Transverse colon (tissue), 4 donors: Measurements from ENCODE around the gene NPAS3. TPM values are rescaled to one million over a fixed set of nuclear protein-coding genes. Genes with fewer than 3 reads are reported as not detected.

Source experiments
- DNase-seq: peaks from one replicate; pipeline ENCODE4 v3.0.0-alpha.2; 2019
- H3K27ac ChIP-seq, 4 donors: fragments of 200-600 bp; sonication (generic); 2 replicates each; pipeline ENCODE4 v1.5.1; 2016 to 2018; ENCODE audit warnings: inconsistent platforms in 4 of 4
- H3K27me3 ChIP-seq: fragments of 200-600 bp; sonication (generic); 2 replicates; pipeline ENCODE4 v1.5.1; 2017; ENCODE audit warnings: inconsistent platforms
- H3K36me3 ChIP-seq, 4 donors: fragments of 200-600 bp; sonication (generic); 2 replicates each; pipeline ENCODE4 v1.5.1; 2017 to 2019; ENCODE audit warnings: inconsistent platforms in 4 of 4
- H3K4me1 ChIP-seq, 4 donors: fragments of 200-600 bp; sonication (generic); 2 replicates each; pipeline ENCODE4 v1.5.1; 2017 to 2020; ENCODE audit warnings: inconsistent platforms in 4 of 4
- H3K4me3 ChIP-seq, 4 donors: fragments of 200-600 bp; sonication (generic); 1 replicate in 1 of 4; 2 replicates in 3 of 4; pipeline versions ENCODE4 v1.5.1 to v1.6.1; 2017 to 2019; ENCODE audit warnings: inconsistent platforms in 4 of 4
- H3K9me3 ChIP-seq, 2 donors: fragments of 200-600 bp; sonication (generic); 2 replicates each; pipeline ENCODE4 v1.5.1; 2017 to 2019; ENCODE audit warnings: inconsistent platforms in 2 of 2
- EP300 ChIP-seq: sonication (generic); formaldehyde crosslinking; IDR thresholded peaks from one replicate; pipeline ENCODE4 v1.6.1; 2017; ENCODE audit warnings: antibody characterized with exemption, low read depth
- POLR2A ChIP-seq: fragments of 450-650 bp; IDR thresholded peaks from one replicate; pipeline ENCODE4 v1.6.1; 2016; ENCODE audit warnings: antibody characterized with exemption, mild to moderate bottlenecking, moderate library complexity
- POLR2AphosphoS5 ChIP-seq, 3 donors: sonication (generic); formaldehyde crosslinking; IDR thresholded peaks; one replicate each; pipeline ENCODE4 v1.6.1; 2016; ENCODE audit warnings: antibody characterized with exemption in 3 of 3
- WGBS, 2 donors: methylation state at CpG; one replicate each; pipeline ENCODE4 v1.1.5; 2018; ENCODE audit warnings: low coverage in 1 of 2; 5-methylcytosine and 5-hydroxymethylcytosine counted together
- in situ Hi-C, 4 donors: fragments of 200-750 bp; cut with MboI; loops; one replicate each; pipeline versions ENCODE4 v1.15.0 to v1.15.1; 2017; ENCODE audit warnings: low sequenced_read_pairs in 3 of 4, low pct_ligation_motif_present in 1 of 4, low pct_unique_long_range_greater_than_20kb in 1 of 4
- intact Hi-C: fragments of 100-400 bp; cut with DNase I; formaldehyde crosslinking; loops from one replicate; pipeline ENCODE4 v1.15.1; 2023; ENCODE audit warnings: low total_unique reads
- total RNA-seq, 4 donors: library from RNA; depleted of rRNA; stranded (reverse); fragments of >200 nt; gene quantifications; one replicate each; pipeline ENCODE4 v1.1.0, GENCODE V29; 2016
- TF ChIP-seq, protein P1 (sequence below), 5 experiments: fragments of 200-600 bp in 3 of 5; fragments of 450-650 bp in 2 of 5; sonication (generic) in 3 of 5; IDR thresholded peaks; 1 replicate in 2 of 5; 2 replicates in 3 of 5; pipeline ENCODE4 v1.5.1; 2016 to 2017; ENCODE audit warnings: antibody characterized with exemption in 5 of 5, inconsistent platforms in 3 of 5, mild to moderate bottlenecking in 2 of 5, moderate library complexity in 1 of 5

The NPAS3 gene
- total RNA-seq, 4 donors from 2014 or later, result 0.96 to 6.4 (median 1.8) TPM

DNA sequence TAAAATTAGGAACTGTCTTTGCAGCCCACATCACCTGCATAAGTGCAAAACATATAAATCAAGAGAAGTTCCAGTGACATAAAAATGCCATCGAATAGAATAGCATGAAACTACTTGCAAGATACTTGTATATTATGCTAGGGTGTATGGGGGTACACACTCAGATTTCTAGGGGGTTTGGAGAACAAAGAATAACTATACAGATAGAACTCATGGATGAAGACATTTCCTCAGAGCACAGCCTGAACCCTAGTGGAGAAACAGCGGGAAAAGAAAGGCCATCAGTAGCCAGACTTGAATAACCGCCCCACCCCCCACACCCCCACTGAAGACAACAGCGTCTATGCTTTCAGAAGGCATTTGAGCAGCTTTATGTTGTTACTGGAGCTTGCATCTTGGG, 425.8 kb downstream of the NPAS3 start:
- no peak overlapping the region for H3K27ac ChIP-seq
- intact Hi-C loops (no loop called here), in situ Hi-C loops (no loop called here)
- H3K9me3 ChIP-seq, result no peaks in the 10 kb centered on the region
- TF ChIP-seq EP300 (no peak), POLR2AphosphoS5 (IDR thresholded peaks at IDR 0.05) (no peak), POLR2A (no peak)
- TF ChIP-seq, protein P1, sequence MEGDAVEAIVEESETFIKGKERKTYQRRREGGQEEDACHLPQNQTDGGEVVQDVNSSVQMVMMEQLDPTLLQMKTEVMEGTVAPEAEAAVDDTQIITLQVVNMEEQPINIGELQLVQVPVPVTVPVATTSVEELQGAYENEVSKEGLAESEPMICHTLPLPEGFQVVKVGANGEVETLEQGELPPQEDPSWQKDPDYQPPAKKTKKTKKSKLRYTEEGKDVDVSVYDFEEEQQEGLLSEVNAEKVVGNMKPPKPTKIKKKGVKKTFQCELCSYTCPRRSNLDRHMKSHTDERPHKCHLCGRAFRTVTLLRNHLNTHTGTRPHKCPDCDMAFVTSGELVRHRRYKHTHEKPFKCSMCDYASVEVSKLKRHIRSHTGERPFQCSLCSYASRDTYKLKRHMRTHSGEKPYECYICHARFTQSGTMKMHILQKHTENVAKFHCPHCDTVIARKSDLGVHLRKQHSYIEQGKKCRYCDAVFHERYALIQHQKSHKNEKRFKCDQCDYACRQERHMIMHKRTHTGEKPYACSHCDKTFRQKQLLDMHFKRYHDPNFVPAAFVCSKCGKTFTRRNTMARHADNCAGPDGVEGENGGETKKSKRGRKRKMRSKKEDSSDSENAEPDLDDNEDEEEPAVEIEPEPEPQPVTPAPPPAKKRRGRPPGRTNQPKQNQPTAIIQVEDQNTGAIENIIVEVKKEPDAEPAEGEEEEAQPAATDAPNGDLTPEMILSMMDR (IDR thresholded peaks at IDR 0.05), result no peak
- H3K27me3 ChIP-seq, result no peaks in the 10 kb centered on the region
- 63 to 66% methylated on average over 2 to 4 of the region's 4 CpGs for WGBS, 2 donors
- H3K4me3 ChIP-seq, result no peak overlapping the region
- H3K36me3 ChIP-seq, result no peaks in the 10 kb centered on the region
- H3K4me1 ChIP-seq, result no peaks in the 10 kb centered on the region
- no peak for DNase-seq

DNA sequence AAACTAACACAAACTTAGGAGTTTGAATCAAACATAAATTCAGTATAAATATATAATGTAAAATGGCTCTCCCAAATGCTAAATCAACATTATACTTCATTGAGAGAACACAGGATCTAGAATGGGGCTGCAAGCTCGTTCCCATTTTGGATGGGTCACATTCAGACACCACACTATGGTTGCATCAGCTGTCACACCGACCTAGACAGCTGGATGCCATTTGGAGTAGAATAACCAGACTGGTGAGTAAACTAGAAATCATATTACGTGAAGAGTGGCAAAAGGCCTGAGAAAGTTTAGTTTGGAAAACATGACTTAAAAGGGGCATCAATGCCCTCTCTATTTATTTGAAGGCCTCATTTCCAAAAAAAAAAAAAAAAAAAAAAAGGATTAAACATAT, 430.4 kb downstream of the NPAS3 start:
- in situ Hi-C loops (no loop called here), intact Hi-C loops (no loop called here)
- H3K4me1 ChIP-seq, result no peaks in the 10 kb centered on the region
- H3K4me3 ChIP-seq, result no peak overlapping the region
- DNase-seq, result no peak
- WGBS, 2 donors, result 80 to 89% methylated on average over 1 to 3 of the region's 3 CpGs
- H3K36me3 ChIP-seq, result no peaks in the 10 kb centered on the region
- no peaks in the 10 kb centered on the region for H3K9me3 ChIP-seq
- H3K27me3 ChIP-seq, result no peaks in the 10 kb centered on the region
- no peak overlapping the region for H3K27ac ChIP-seq
- TF ChIP-seq POLR2A (no peak), EP300 (no peak), POLR2AphosphoS5 (IDR thresholded peaks at IDR 0.05) (no peak)
- TF ChIP-seq, protein P1 (IDR thresholded peaks at IDR 0.05), result no peak

DNA sequence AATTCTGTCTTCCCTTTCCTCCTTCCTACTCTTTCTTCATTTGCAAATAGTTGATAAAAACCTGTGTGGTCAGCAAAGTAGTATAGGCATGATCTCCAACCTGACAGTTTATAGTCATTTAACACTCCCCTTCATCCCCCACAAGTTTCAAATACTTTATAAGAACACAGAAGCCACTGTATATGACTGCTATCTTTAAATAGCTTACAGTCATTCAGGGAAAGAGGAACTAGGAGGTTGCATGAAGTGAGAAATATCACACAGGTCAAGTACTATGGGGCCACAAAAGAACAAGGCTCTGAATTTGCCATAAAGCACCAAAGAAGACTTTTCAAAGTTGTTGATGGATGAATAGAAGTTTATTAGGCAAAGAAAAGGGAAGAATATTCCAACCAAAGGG, 431.3 kb downstream of the NPAS3 start:
- no peak overlapping the region for H3K27ac ChIP-seq
- no peaks in the 10 kb centered on the region for H3K4me1 ChIP-seq
- no peaks in the 10 kb centered on the region for H3K9me3 ChIP-seq
- H3K36me3 ChIP-seq, result no peaks in the 10 kb centered on the region
- TF ChIP-seq EP300 (no peak), POLR2A (no peak), POLR2AphosphoS5 (IDR thresholded peaks at IDR 0.05) (no peak)
- TF ChIP-seq, protein P1 (IDR thresholded peaks at IDR 0.05), result no peak
- H3K27me3 ChIP-seq, result no peaks in the 10 kb centered on the region
- DNase-seq, result no peak
- intact Hi-C loops, result no loop called here
- H3K4me3 ChIP-seq, result no peak overlapping the region
- in situ Hi-C loops, result no loop called here

DNA sequence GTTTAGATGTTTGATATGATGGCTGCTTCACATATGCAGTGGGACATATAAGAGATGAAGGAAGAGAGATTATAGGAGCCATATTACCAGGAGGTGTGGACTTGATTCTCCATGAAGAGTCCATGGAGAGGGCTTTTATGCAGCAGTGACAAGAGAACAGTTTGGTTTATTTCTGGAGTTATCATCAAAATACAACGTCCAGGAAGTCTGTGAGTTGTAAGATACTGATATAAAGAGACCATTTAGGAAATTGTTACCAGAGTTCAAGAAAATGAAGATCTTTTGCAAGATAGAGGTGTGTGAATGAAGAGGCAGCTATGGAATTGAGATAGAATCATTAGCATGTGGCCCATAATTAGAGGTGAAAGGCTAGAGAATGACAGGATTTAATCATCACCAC, 431.7 kb downstream of the NPAS3 start:
- Histone ChIP-seq H3K4me1 (no peaks in the 10 kb centered on the region), H3K27ac (no peak overlapping the region), H3K27me3 (no peaks in the 10 kb centered on the region), H3K36me3 (no peaks in the 10 kb centered on the region), H3K4me3 (no peak overlapping the region), H3K9me3 (no peaks in the 10 kb centered on the region)
- 66 to 67% methylated on average over 1 of the region's 1 CpG for WGBS, 2 donors
- no peak for DNase-seq
- intact Hi-C loops, result no loop called here
- TF ChIP-seq POLR2AphosphoS5 (IDR thresholded peaks at IDR 0.05) (no peak), EP300 (no peak), POLR2A (no peak)
- TF ChIP-seq, protein P1 (IDR thresholded peaks at IDR 0.05), result no peak
- in situ Hi-C loops, result no loop called here
